Left colon (tissue), 2 donors: ENCODE data around the gene PUSL1. TPM values are rescaled to one million over a fixed set of nuclear protein-coding genes. Genes with fewer than 3 reads are reported as not detected.

Experiments
- ATAC-seq: fragments of 200-7000 bp; cut with Tn5 transposase; one replicate; pipeline ENCODE4 v1.9.1; 2020; ENCODE audit warnings: mild to moderate bottlenecking, moderate library complexity
- DNase-seq, 2 donors: peaks; one replicate each; pipeline ENCODE4 v3.0.0-alpha.2; 2020
- intact Hi-C, 2 donors: fragments of 100-400 bp; cut with DNase I in 1 of 2; cut with micrococcal nuclease in 1 of 2; formaldehyde crosslinking; loops; one replicate each; pipeline versions ENCODE4 v1.11.2 to v1.14.0; 2022; cut with DNase I, micrococcal nuclease
- total RNA-seq, 2 donors: library from RNA; stranded (reverse); fragmentation: NEBNext Ultra II Directional; extraction: Animal tissue kit (Norgen Biotek cat#: 25700); gene quantifications; one replicate each; pipeline ENCODE4 v1.2.1, GENCODE V29; 2021
- donor health status: DM: no; HTN: no; CAD: no.
- donor health status: DM: yes; HTN: yes; CAD: no.

Gene PUSL1
- total RNA-seq, 2 donors from 2014 or later, result 15.5 to 18.7 TPM

DNA sequence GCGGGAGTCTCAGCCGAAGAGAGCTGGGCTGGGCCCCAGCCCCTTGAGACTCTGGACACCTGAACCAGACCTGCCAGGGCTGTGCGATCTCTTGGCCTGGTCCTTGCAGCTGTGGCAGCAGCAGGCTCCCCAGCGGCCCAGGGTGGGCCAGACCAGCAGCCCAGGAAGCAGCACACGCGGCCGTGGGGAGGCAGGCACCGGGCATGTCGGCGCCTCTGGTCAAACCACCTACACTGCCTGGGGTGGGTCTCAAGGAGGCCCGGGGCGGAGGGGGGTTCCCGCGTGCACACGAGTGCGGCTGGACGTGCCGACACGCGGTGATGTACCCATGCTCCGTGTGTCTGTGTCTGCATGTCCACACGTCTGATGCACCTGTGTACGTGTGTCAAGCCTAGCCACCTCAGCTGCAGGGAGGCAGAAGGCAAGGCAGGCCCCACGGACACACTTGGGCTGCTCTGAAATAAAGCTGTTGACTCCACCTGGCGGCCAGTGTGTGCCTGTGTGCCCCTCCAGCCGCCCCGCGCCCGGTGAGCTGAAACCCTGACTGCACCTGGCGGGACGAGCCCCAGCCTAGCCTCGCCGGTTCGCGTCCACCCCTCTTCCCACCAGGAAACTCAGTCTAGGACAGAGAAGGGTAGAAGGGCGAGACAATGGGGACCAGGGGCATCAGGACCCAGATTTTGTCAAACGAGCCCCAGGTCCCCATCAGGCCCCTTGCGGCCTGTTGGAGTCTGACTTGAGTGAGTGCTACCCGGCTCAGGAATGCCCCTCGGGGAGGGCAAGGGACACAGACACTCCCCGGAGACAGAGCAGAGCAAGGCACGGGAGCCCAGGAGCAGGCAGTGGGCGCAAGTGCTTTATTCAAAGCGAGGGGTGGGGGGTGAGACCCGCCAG lies 16.6 kb upstream of the PUSL1 start:
- DNase-seq, result peak; percentile 74 to 90
- intact Hi-C loops, result loop anchor here (5.0 kb wide), 2 partner anchors 169 to 174 kb away; partner anchors contain the start of gene C1orf159 (in 1 of the 2)
- peak; percentile 86 for ATAC-seq

DNA sequence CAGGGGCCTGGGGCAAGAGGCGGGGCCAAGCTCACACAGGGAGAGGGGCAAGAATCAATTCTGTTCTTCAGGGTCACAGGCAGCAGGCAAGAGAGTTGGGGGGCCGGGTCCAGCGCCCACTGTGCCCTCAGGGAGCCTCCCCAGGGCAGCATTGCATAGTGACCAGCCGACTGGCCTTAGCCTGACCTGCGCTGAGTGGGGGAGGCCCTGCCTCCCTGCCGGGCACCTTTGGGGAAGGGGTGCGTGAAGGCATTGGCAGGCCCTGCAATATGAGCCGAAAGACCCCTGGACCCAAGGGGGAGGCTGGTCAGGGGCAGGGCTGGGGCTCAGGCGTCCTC lies 16.0 kb upstream of the PUSL1 start:
- no peak for ATAC-seq
- no peak for DNase-seq
- intact Hi-C loops, result loop anchor here (5.0 kb wide), 2 partner anchors 170 to 175 kb away; partner anchors contain the start of gene C1orf159 (in 1 of the 2)

DNA sequence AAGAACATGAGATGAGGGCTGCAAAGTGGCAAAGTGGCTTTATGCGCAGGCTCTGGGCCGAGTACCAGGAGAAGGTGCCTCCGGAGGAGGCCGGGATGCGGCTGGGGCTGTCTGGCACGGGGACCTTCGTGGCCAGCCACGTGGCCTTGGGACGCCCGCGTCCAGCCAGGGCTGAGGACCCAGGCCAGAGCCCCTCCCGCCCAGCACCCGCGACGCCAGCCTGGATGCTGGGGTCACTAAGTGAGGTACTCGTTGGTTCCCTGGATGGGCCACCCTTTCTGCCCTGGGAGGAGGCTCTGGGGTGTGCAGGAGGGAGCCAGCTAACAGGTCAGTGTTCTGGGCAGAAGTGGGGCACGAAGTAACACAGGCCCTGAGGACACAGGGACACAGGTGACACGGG lies 15.5 kb upstream of the PUSL1 start:
- intact Hi-C loops, result loop anchor here (5.0 kb wide), 2 partner anchors 171 to 176 kb away; partner anchors contain the start of gene C1orf159 (in 1 of the 2)
- ATAC-seq, result no peak
- no peak for DNase-seq

DNA sequence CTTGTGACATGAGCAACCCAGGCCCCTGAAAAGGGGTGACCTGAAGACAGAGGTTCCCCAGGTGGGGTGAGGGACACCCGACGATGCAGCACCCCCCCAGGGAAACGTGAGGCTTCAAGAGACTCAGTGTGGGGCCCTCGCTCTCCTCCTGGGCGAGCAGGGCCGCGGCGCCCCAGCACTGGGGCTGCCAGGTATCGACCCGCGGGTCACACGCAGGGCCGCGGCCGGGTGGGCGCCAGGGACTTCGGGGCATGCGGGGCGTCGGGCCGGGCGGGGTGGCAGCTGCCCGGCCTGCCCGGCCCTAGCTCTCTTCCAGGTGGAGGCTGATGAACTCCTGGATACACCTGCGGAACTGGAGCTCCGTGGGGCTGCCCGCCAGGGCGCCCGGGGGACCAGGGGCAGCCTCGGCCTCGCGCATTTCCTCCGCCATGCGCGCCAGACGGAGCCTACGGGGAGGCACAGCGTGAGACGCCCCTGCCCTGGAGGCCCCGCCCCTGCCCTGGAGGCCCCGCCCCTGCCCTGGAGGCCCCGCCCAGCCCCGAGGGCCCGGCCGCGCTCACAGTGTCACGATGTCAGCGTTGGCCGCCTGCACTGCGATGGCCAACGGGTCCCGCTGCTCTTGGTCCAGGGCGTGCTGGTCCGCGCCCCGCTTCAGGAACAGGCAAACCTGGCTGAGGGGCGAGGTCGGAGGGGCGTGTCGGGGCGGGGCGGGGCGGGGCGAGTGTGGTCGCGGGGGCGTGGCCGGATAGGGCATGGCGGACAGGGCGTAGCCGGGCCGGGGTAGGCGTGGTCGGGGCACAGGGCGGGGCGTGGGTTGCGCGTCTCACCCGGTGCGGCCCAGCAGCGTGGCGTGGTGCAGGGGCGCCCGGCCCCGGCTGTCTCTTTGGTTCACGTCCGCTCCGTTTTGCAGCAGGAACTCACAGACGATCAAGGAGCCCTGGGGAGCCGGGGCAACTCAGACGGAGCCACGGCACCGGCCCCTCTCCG lies 14.8 kb upstream of the PUSL1 start:
- no peak for DNase-seq
- no peak for ATAC-seq

DNA sequence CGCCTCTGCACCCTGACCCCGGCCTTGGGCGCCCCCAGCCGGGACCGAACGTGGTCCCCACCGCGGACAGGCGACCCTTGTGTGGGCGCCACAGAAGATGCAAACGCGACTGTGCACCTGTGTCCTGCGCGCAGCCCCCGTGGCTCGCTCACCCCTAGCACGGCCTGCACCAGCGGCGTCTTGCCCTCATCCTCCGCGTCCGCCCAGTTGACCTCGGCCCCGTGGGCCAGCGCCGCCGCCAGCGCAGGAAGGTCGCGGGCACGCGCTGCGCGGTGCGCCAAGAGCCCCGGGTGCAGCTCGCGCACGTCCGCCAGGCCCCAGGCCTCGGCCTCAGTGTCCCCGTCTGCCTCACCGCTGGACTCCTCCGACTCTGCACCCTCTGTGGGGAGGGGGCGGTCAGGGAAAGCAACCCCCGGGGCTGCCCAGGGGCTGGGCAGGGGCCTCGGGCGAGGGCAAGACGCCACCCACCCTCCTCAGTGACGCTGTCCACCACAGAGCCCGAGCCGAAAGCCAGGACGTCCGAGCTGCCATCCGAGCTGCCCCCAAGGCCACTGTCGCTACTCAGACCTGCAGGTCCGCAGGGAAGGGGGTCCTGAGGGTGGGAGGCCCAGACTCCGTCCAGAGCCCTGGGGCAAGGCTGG lies 14.0 kb upstream of the PUSL1 start:
- ATAC-seq, result no peak
- intact Hi-C loops, result loop anchor here (5.0 kb wide), 2 partner anchors 172 to 177 kb away; partner anchors contain the start of gene C1orf159 (in 1 of the 2)
- DNase-seq, result no peak

More for the DNA sequence above, 14.8 kb upstream of the PUSL1 start:
- intact Hi-C loops, result loop anchor here (5.0 kb wide), 2 partner anchors 171 to 176 kb away; partner anchors contain the start of gene C1orf159 (in 1 of the 2)

DNA sequence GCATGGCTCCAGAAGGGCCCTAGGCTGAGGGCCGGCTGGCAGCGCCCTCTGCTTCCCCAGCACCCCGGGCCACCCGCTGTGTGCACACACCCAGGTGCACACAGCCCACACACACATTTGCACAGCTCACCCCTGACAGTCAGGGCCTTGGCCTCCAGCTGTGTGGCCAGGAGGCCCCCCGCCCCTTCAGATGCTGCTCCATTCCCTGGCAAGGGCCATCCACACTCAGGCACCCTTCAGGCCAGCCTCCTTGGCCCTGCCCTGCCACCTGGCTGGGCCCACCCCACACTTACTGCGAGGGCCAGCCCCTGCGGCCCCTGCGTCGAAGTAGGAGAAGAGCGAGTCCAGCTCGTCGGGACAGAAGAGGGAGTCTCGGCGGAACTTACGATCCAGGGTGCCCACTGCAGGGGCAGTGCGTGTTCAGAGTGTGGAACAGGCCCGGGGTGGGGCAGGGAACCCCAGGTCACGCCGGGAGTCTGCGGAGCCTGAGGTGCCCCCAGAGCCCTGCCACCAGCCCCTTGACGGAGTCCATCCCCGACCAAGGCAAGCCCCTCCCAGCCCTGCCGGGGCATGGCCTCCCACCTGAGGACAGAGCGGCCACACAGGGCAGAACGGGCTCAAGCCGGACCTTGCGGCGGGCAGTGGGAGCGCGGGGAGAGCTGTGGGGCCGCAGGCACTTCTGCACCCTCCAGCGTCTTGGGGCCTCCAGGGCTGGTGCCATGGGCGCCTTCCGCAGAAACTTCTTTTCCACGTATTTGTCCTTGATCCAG lies 13.1 kb upstream of the PUSL1 start:
- DNase-seq (no peak), ATAC-seq (no peak)
- intact Hi-C loops, result no loop called here

DNA sequence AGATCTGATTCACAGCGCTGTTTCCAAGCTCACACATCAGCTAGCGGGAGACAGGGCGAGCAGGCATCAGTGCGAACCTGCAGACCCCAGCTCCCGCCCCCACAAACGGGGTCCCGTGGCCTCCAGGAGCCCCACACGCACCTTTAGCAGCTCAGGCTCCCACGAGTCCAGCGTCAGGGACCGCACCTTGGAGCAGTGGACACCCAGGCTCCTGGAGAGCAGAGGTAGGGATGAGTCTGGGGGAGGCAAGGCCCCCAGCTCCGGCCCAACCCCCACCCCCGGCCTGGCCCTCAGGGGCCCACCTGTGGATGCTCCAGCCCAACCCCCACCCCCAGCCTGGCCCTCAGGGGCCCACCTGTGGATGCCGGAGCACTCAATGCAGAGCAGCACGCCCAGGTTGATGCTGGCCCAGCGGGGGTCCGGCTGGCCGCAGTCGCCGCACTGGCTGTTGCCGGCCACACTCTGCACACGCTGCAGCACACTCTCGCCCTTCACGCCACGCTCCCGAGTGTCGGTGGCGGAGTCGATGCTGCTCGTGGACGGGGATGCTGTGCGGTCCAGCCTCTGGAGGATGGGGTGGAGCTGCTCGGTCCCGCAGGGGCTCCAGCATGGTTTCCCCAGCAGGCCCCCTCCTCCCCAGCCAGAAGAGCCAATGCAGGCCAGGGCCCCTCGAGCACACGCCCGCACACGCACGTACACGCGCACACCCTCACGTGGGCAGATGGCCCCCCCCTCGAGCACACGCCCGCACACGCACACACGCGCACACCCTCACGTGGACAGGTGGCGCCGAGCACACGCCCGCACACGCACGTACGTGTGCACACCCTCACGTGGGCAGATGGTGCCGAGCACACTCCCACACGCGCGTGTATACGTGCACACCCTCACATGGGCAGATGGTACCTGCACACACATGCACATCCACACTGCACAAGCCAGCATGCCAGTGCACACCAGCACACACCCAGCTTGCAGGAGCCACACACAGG lies 12.0 kb upstream of the PUSL1 start:
- DNase-seq (no peak), ATAC-seq (no peak)
- intact Hi-C loops, result no loop called here

DNA sequence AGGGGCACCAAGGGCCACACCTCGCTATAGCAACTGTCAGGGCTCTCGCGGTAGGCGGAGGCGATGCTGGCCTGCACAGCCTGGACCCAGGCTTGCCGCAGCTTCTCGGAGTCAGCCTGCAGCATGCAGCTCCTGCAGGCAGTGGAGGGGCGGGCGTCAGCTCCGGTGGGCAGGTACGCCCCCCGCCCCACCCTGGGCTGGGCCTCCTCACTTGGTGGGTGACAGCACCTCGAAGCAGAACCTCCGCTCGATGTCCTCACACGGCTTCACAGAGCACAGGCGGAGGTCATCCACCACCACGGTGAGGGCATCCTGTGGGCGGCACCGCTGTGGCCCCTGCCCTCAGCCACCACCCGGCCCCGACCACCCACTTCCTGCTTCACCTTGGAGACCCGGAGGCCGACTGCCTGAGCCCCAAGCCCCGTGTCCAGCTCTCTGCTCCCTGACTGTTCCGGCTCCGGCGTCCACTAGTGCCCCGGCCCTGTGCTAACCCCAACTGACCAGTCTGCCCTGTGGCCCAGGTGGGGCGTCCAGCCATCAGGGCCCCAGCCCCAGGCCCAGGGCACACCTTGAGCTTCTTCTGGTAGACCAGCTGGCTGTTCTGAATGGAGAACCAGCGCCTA lies 10.5 kb upstream of the PUSL1 start:
- no peak for ATAC-seq

DNA sequence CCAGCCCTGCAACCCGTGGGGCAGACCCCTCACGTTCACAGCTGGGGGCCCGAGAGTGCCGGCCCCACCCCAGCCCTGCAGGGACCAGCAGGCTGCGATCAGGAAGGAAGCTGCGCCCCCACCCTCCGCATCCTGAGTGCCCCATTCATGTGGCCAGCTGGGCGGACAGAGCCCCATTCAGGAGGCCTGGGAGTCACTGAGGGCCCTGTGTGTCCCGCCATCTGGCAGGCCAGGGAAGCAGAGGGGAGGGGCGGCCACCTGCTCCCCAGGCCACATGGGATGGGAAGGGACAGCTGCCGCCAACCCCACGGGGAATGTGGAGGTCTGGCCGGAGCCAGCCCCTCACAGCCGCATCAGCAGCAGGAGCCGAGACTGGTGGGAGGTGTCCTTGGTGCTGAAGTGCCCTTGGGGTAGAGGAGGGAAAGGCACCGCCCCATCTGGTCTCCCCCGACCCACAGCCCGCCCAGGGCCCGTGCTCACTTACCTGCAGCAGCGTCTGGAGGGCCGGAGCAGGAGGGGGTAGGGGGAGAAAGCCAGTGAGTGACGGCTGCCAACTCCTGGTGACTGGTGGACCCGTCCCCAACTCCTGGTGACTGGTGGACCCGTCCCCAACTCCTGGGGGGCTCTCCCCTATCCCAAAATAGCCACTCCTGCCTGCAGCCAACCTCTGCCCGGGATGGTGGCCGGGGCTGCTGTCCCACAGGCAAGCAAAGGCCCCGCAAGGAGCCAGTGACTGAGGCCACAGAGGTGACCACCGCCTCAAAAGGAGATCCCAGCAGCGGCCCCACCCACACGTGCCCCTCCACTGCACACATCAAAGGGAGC lies 9.3 kb upstream of the PUSL1 start:
- ATAC-seq, result no peak
- DNase-seq, result no peak
- intact Hi-C loops, result no loop called here

More for the DNA sequence above, 10.5 kb upstream of the PUSL1 start:
- intact Hi-C loops, result no loop called here
- DNase-seq, result no peak

DNA sequence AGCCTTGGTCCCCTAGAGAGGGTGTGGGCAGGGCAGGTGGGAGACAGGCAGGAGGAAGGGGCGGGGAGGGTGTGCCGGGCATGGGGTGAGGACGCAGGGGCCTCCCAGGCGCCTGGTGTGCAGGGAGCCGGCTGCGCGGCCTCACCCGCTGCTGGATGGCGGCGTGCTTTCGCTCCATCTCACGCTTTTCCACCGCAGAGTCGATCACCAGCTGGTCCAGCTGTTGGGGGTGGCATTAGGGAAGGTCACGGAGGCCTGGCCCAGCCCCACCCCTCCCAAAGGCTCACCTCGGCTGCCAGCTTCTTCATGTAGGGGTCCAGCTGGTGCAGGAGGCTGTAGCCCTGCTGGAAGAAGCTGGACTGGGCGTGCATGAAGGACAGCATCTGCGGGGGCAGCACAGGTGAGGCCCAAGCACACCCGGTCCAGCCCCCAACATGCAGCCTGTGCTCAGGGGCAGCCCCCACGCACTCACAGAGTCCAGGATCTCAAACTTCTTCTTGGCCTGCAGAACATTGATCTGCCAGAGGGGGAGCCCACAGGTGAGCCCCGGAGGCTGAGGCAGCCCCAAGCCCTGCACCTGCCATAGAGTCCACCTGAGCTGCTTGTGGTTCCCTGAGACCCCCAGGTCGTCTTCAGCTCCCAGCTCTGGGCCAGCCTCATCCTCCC lies 8.6 kb upstream of the PUSL1 start:
- ATAC-seq (no peak), DNase-seq (no peak)
- intact Hi-C loops, result no loop called here

DNA sequence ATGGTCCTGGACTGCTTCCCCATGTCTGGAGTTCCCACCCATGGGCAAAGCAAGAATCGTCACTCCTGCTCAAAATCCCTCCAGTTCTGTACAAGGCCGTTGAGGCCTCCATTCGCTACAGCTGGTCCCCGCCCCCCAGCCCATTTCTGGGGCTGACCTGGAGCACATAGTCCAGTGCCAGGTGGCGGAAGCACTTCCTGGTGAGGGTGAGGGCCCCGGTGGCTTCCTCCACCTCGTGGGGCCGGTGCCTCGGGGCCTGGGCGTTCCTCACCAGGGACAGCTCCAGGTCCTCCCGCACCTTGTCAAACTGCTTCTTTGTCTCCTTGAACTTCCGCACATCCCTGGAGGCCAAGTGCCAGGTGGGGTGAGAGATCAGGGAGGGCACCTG lies 8.1 kb upstream of the PUSL1 start:
- intact Hi-C loops, result no loop called here
- ATAC-seq, result no peak

DNA sequence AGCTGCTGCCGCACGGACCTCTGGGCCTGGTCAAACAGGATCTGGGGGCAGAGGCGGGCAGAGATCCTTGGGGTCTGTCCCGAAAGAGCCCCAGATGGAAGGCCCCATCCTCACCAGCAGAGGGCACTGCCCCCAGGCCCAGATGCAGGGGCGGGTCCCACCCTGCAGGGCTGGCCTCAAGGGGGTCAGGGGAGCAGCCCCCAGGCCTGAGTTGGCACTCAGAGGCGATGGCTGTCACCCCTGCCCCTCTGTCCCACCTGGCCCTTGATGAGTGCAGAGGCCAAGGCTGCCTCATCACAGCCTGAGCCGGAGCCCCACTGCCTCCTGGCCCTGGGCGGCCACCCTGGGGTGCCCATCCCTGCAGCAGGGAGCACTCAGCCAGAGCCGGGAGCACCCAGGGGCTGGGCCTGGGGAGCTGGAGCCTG lies 6.4 kb upstream of the PUSL1 start:
- intact Hi-C loops, result no loop called here
- DNase-seq (no peak), ATAC-seq (no peak)

More for the DNA sequence above, 8.1 kb upstream of the PUSL1 start:
- no peak for DNase-seq

DNA sequence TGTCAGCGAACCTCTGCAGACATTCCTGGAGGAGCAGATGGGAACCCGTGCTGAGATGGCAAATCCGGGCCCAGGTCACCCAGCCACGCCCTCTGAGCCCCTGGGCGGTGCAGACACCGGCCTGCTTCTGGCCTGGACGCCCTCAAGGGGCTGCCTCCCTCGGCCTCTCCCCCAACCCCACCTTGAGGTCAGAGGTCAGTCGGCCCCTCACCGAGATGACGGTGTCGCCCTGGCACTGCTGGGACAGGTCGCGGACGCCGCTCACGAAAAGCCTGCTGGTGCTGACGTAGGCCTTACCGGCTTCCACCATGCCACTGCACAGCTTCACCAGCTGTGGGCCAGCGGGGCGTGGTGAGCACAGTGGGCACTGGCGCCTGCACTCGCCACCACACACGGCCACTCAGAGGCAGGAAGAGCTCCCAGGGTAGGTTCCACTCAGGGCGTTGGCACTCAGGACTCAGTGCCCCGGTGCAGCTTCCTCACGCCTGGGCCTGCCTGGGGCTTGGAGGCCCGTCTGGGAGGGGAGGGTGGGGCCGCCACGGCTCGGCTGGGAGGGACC lies 5.4 kb upstream of the PUSL1 start:
- intact Hi-C loops, result no loop called here
- ATAC-seq (no peak), DNase-seq (no peak)

DNA sequence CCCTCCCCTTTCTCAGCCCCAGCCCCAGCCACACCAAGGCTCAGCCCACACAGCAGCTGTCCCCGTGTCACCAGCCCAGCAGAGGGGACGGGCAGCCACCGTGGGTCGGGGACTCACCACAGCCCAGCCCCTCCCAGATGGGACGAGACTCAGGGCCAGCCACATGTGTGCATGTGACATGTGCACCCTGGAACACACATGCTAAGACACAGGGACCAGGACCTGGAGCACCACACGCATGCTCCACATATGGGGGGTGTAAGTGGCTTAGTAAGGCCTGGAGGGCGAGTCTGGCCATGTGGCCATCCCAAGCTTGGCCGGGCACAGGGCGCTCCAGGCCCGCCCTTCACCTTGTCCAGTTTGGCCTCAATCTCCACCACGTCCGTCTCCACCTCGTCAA lies 4.7 kb upstream of the PUSL1 start:
- DNase-seq (no peak), ATAC-seq (no peak)
- intact Hi-C loops, result no loop called here
